CD14-positive monocyte (primary cell): Measurements from ENCODE around the gene KIZ. TPM values are rescaled to one million over a fixed set of nuclear protein-coding genes. Genes with fewer than 3 reads are reported as not detected.

Source experiments
- DNase-seq, 3 donors: peaks; one replicate each; pipeline ENCODE4 v3.0.0-alpha.2; 2011 to 2022
- H2AFZ ChIP-seq: 2 replicates; pipeline ENCODE4 v1.6.0; 2012; ENCODE audit warnings: mild to moderate bottlenecking, low read depth, low read length, inconsistent platforms; ENCODE audit not compliant: insufficient read depth, poor library complexity, severe bottlenecking
- H3K27ac ChIP-seq, 2 donors: 1 replicate in 1 of 2; 2 replicates in 1 of 2; pipeline ENCODE4 v1.5.1; 2012 to 2013; ENCODE audit warnings: low read length in 2 of 2, control low read depth in 1 of 2, inconsistent platforms in 1 of 2, low read depth in 1 of 2, mild to moderate bottlenecking in 1 of 2
- H3K27me3 ChIP-seq, 2 donors: one replicate each; pipeline versions ENCODE4 v1.6.0 to v1.6.1; 2011 to 2013; ENCODE audit warnings: low read length in 2 of 2; ENCODE audit not compliant: control insufficient read depth in 2 of 2, insufficient read depth in 2 of 2
- H3K36me3 ChIP-seq, 2 donors: replicated peaks in 1 of 2; 1 replicate in 1 of 2; 2 replicates in 1 of 2; pipeline versions ENCODE4 v1.5.1 to v1.6.1; 2012 to 2013; ENCODE audit warnings: low read length in 2 of 2, control low read depth in 1 of 2, inconsistent platforms in 1 of 2, mild to moderate bottlenecking in 1 of 2; ENCODE audit not compliant: insufficient read depth in 2 of 2, control insufficient read depth in 1 of 2
- H3K4me1 ChIP-seq, 2 donors: 1 replicate in 1 of 2; 2 replicates in 1 of 2; pipeline versions ENCODE4 v1.5.1 to v1.6.1; 2012 to 2013; ENCODE audit warnings: low read length in 2 of 2, control low read depth in 1 of 2, inconsistent platforms in 1 of 2, mild to moderate bottlenecking in 1 of 2, moderate library complexity in 1 of 2; ENCODE audit not compliant: insufficient read depth in 2 of 2, control insufficient read depth in 1 of 2
- H3K4me2 ChIP-seq: replicated peaks from 2 replicates; pipeline ENCODE3; 2012; ENCODE audit warnings: low read length, moderate library complexity, mild to moderate bottlenecking; ENCODE audit not compliant: poor library complexity, severe bottlenecking; ENCODE audit errors: extremely low read depth
- H3K4me3 ChIP-seq, 3 experiments: fragments of 200-600 bp in 1 of 3; sonication (generic) in 1 of 3; replicated peaks in 1 of 3; 1 replicate in 2 of 3; 2 replicates in 1 of 3; pipeline ENCODE4 v1.5.1; 2011 to 2013; ENCODE audit warnings: low read length in 3 of 3, mild to moderate bottlenecking in 3 of 3, control low read depth in 2 of 3, low read depth in 2 of 3, inconsistent platforms in 1 of 3, moderate library complexity in 1 of 3
- H3K79me2 ChIP-seq: 2 replicates; pipeline ENCODE4 v1.6.0; 2012; ENCODE audit warnings: mild to moderate bottlenecking, control low read depth, inconsistent platforms, low read length, moderate library complexity; ENCODE audit not compliant: insufficient read depth
- H3K9ac ChIP-seq: 2 replicates; pipeline ENCODE4 v1.6.0; 2017; ENCODE audit warnings: low read length, mild to moderate bottlenecking; ENCODE audit not compliant: insufficient read depth, poor library complexity, severe bottlenecking
- H3K9me3 ChIP-seq, 2 donors: replicated peaks in 1 of 2; 1 replicate in 1 of 2; 2 replicates in 1 of 2; pipeline versions ENCODE4 v1.5.1 to v1.6.1; 2012 to 2013; ENCODE audit warnings: low read length in 2 of 2, control low read depth in 1 of 2; ENCODE audit not compliant: control insufficient read depth in 1 of 2, insufficient read depth in 1 of 2
- H4K20me1 ChIP-seq: 2 replicates; pipeline ENCODE4 v1.6.0; 2012; ENCODE audit warnings: mild to moderate bottlenecking, low read length, control low read depth, moderate library complexity; ENCODE audit not compliant: insufficient read depth
- H3K27ac Mint-ChIP-seq, 7 donors: one replicate each; pipeline ENCODE4 v1.8.0; 2020; ENCODE audit warnings: mild to moderate bottlenecking in 7 of 7, mixed read lengths in 7 of 7, moderate library complexity in 6 of 7, inconsistent platforms in 2 of 7
- H3K27me3 Mint-ChIP-seq, 3 donors: one replicate each; pipeline ENCODE4 v1.8.0; 2021 to 2022; ENCODE audit warnings: low read depth in 3 of 3, mild to moderate bottlenecking in 3 of 3, mixed read lengths in 3 of 3, moderate library complexity in 3 of 3, inconsistent platforms in 1 of 3
- H3K36me3 Mint-ChIP-seq, 2 donors: one replicate each; pipeline ENCODE4 v1.8.0; 2020; ENCODE audit warnings: mixed read lengths in 2 of 2, inconsistent platforms in 1 of 2, mild to moderate bottlenecking in 1 of 2
- H3K4me1 Mint-ChIP-seq: one replicate; pipeline ENCODE4 v1.8.0; 2020; ENCODE audit warnings: mild to moderate bottlenecking, mixed read lengths
- H3K4me3 Mint-ChIP-seq, 2 donors: one replicate each; pipeline ENCODE4 v1.8.0; 2020; ENCODE audit warnings: mild to moderate bottlenecking in 2 of 2, mixed read lengths in 2 of 2, moderate library complexity in 1 of 2
- H3K9me3 Mint-ChIP-seq, 7 donors: one replicate each; pipeline ENCODE4 v1.8.0; 2020 to 2022; ENCODE audit warnings: mixed read lengths in 7 of 7, mild to moderate bottlenecking in 6 of 7, moderate library complexity in 6 of 7, inconsistent platforms in 2 of 7
- CTCF ChIP-seq: fragments of 200-600 bp; IDR thresholded peaks from one replicate; pipeline ENCODE4 v1.8.0; 2022; ENCODE audit warnings: antibody characterized with exemption, mild to moderate bottlenecking
- WGBS: methylation state at CpG from one replicate; pipeline ENCODE4 v1.1.5; 2013; ENCODE audit warnings: missing lambda C conversion rate; ENCODE audit not compliant: insufficient coverage; 5-methylcytosine and 5-hydroxymethylcytosine counted together
- intact Hi-C, 2 donors: fragments of 100-400 bp; cut with micrococcal nuclease; formaldehyde crosslinking; loops; one replicate each; pipeline versions ENCODE4 v1.15.0 to v1.15.1; 2023
- polyA plus RNA-seq, 3 donors: library from polyadenylated mRNA; depleted of rRNA in 1 of 3; unstranded in 2 of 3; stranded (reverse) in 1 of 3; fragments of 300-500 nt in 2 of 3; fragments of >200 nt in 1 of 3; fragmentation: Illumina TruSeq in 2 of 3; gene quantifications; 1 replicate in 2 of 3; 2 replicates in 1 of 3; pipeline ENCODE4 v1.2.3, GENCODE V29; 2012 to 2021

The KIZ gene
- polyA plus RNA-seq, 3 donors, result 7.2 to 13.2 (median 10.2) TPM

GRCh38 chr20:21133404-21133803 is 7.5 kb downstream of the KIZ start:
- no peaks in the 10 kb centered on the region for H3K79me2 ChIP-seq
- no peaks in the 10 kb centered on the region for H3K27me3 ChIP-seq
- Mint-ChIP-seq H3K4me3 (no peak overlapping the region), H3K9me3 (no peaks in the 10 kb centered on the region), H3K4me1 (no peaks in the 10 kb centered on the region), H3K27me3 (no peaks in the 10 kb centered on the region), H3K27ac (no peak overlapping the region), H3K36me3 (peaks cover 39 to 42% of the 10 kb centered on the region in 2 donors)
- H3K4me1 ChIP-seq, result no peaks in the 10 kb centered on the region
- no peaks in the 10 kb centered on the region for H3K9me3 ChIP-seq
- H2AFZ ChIP-seq, result no peak overlapping the region
- TF ChIP-seq CTCF, result no peak
- no peaks in the 10 kb centered on the region for H4K20me1 ChIP-seq
- no peak overlapping the region for H3K9ac ChIP-seq
- 100% methylated on average over 3 of the region's 4 CpGs for WGBS
- no peak for DNase-seq
- intact Hi-C loops, result no loop called here
- H3K36me3 ChIP-seq, result peaks cover 0 to 11% of the 10 kb centered on the region in 2 donors
- no peak overlapping the region for H3K27ac ChIP-seq
- no peak overlapping the region for H3K4me2 ChIP-seq
- H3K4me3 ChIP-seq, result no peak overlapping the region

- H3K36me3 Mint-ChIP-seq, result peaks cover 39 to 42% of the 10 kb centered on the region in 2 donors
- Histone ChIP-seq H3K36me3 (peaks cover 0 to 11% of the 10 kb centered on the region in 2 donors), H4K20me1 (no peaks in the 10 kb centered on the region), H3K4me3 (no peak overlapping the region), H3K4me1 (no peaks in the 10 kb centered on the region), H3K9me3 (no peaks in the 10 kb centered on the region), H3K4me2 (no peak overlapping the region), H3K79me2 (no peaks in the 10 kb centered on the region), H2AFZ (no peak overlapping the region), H3K27me3 (no peaks in the 10 kb centered on the region), H3K9ac (no peak overlapping the region), H3K27ac (no peak overlapping the region)
- no peak for TF ChIP-seq CTCF
- H3K4me1 Mint-ChIP-seq, result no peaks in the 10 kb centered on the region
- no peaks in the 10 kb centered on the region for H3K9me3 Mint-ChIP-seq
- H3K27me3 Mint-ChIP-seq, result no peaks in the 10 kb centered on the region
- intact Hi-C loops, result no loop called here
- DNase-seq, result no peak
- H3K27ac Mint-ChIP-seq, result peak overlapping the region in 1 of 7 donors; percentile 56
- H3K4me3 Mint-ChIP-seq, result no peak overlapping the region
- WGBS, result 100% methylated on average over 5 of the region's 16 CpGs
Observed at GRCh38 chr20:21133917-21134622, 8.2 kb downstream of the KIZ start.
